Measurements from ENCODE around the gene SMOC2. TPM values are rescaled to one million over a fixed set of nuclear protein-coding genes. Genes with fewer than 3 reads are reported as not detected.
"Not testable (repeated sequence)": the region's sequence is repeated elsewhere in the genome, so short reads cannot be mapped to it uniquely, and the experiment has no call there.

Gene SMOC2
- polyA plus RNA-seq, 2 of the 4 experiments (the other 2 are of a cell fraction): not detected

DNA sequence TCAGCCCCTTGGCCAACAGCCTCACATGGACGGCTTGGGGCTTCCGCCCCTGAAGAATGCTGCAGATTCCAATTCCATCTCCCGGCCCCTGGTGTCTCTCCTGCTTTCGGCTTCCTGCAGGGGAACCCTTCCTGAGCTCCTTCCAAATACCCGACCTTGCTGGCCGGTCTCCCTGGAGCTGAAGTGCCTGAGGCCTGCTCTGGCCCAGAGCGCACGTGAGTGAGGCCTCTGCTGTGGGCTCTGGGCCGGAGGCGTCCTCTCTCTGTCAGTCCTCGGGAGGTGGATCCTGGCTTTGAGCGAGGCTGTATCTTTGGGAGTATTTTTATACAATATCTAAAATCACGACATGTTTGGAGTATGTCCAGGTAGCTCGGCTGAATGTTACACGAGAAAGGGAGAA, 253.8 kb downstream of the SMOC2 start:
- H3K4me2 ChIP-seq; POLR2A ChIA-PET; H3K27ac ChIP-seq; H3K9me3 ChIP-seq; FAIRE-seq; DNase-seq (ENCODE audit: low read depth in 1 of 2, low spot score in 1 of 2); H3K4me3 ChIP-seq; ATAC-seq; CTCF ChIA-PET; H3K4me1 ChIP-seq: not testable (repeated sequence)
- WGBS (ENCODE audit: missing lambda C conversion rate): 34% methylated on average over 3 of the region's 15 CpGs

- ChIA-PET CTCF (no interaction called here), POLR2A (no interaction called here)
- ATAC-seq: no peak
- DNase-seq (ENCODE audit: low read depth in 1 of 2, low spot score in 1 of 2): no peak
- 56% methylated on average over 3 of the region's 4 CpGs for WGBS (ENCODE audit: missing lambda C conversion rate)
- Histone ChIP-seq H3K27ac (no peak overlapping the region), H3K9me3 (no peaks in the 10 kb centered on the region), H3K4me1 (no peaks in the 10 kb centered on the region), H3K4me2 (no peak overlapping the region), H3K4me3 (no peak overlapping the region)
- TF ChIP-seq POLR2A (IDR thresholded peaks at IDR 0.05; ENCODE audit: low read length) (no peak), E2F6 (IDR thresholded peaks at IDR 0.05; ENCODE audit: borderline replicate concordance, low read depth) (no peak), MAX (IDR thresholded peaks at IDR 0.05) (no peak), RAD21 (conservative IDR thresholded peaks at IDR 0.05 in 1 of 2, IDR thresholded peaks at IDR 0.05 in 1 of 2) (no peak), HEYL (CRISPR knock-in tag; IDR thresholded peaks at IDR 0.05) (no peak), KDM5A (IDR thresholded peaks at IDR 0.05) (no peak), JUN (IDR thresholded peaks at IDR 0.05) (no peak), SREBF2 (IDR thresholded peaks at IDR 0.05) (no peak), ELK1 (IDR thresholded peaks at IDR 0.05; ENCODE audit: low read depth, low read length) (no peak), EP300 (IDR thresholded peaks at IDR 0.05) (no peak)
- no peak for FAIRE-seq
Measured at GRCh38 chr6:168695701-168696100, 254.7 kb downstream of the SMOC2 start.

GRCh38 chr6:168698923-168699322, 257.9 kb downstream of the SMOC2 start:
- ChIA-PET POLR2A (no interaction called here), CTCF (no interaction called here)
- FAIRE-seq: no peak
- H3K4me2 ChIP-seq: no peak overlapping the region
- no peak for DNase-seq (ENCODE audit: low read depth in 1 of 2, low spot score in 1 of 2)
- no peak overlapping the region for H3K4me3 ChIP-seq
- no peaks in the 10 kb centered on the region for H3K4me1 ChIP-seq
- no peak overlapping the region for H3K27ac ChIP-seq
- ATAC-seq: no peak
- H3K9me3 ChIP-seq: no peaks in the 10 kb centered on the region
- 10% methylated on average over 2 of the region's 5 CpGs for WGBS (ENCODE audit: missing lambda C conversion rate)
- no peak for TF ChIP-seq USF2 (IDR thresholded peaks at IDR 0.05)
- TF ChIP-seq MAZ (IDR thresholded peaks at IDR 0.05; ENCODE audit: borderline replicate concordance, low read depth, low read length): no peak
- TF ChIP-seq BHLHE40 (IDR thresholded peaks at IDR 0.05; ENCODE audit: low read depth, low read length): no peak
- TF ChIP-seq POLR2AphosphoS2 (conservative IDR thresholded peaks at IDR 0.05; ENCODE audit: low read length): no peak
- TF ChIP-seq NFE2L2 (conservative IDR thresholded peaks at IDR 0.05; ENCODE audit: low read length): no peak
- TF ChIP-seq RNF2 (IDR thresholded peaks at IDR 0.05; ENCODE audit: borderline replicate concordance, low read depth): no peak
- TF ChIP-seq ZFP36 (IDR thresholded peaks at IDR 0.05; ENCODE audit: borderline replicate concordance, partially characterized antibody): no peak
- no peak for TF ChIP-seq EP300 (IDR thresholded peaks at IDR 0.05)
- no peak for TF ChIP-seq CBX8 (IDR thresholded peaks at IDR 0.05)
- TF ChIP-seq ESRRA (IDR thresholded peaks at IDR 0.05; ENCODE audit: borderline replicate concordance, low read length): no peak
- TF ChIP-seq HOXA7 (CRISPR knock-in tag; IDR thresholded peaks at IDR 0.05): no peak
- no peak for TF ChIP-seq POLR2A (IDR thresholded peaks at IDR 0.05; ENCODE audit: low read length)
- TF ChIP-seq, protein P1, sequence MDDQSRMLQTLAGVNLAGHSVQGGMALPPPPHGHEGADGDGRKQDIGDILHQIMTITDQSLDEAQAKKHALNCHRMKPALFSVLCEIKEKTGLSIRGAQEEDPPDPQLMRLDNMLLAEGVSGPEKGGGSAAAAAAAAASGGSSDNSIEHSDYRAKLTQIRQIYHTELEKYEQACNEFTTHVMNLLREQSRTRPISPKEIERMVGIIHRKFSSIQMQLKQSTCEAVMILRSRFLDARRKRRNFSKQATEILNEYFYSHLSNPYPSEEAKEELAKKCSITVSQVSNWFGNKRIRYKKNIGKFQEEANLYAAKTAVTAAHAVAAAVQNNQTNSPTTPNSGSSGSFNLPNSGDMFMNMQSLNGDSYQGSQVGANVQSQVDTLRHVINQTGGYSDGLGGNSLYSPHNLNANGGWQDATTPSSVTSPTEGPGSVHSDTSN (IDR thresholded peaks at IDR 0.05): no peak
- no peak for TF ChIP-seq HMGXB4 (CRISPR knock-in tag; IDR thresholded peaks at IDR 0.05; ENCODE audit: borderline replicate concordance)

Measured in A549 (cell line).